ENCODE data around the gene ST8SIA4. TPM values are rescaled to one million over a fixed set of nuclear protein-coding genes. Genes with fewer than 3 reads are reported as not detected.

The ST8SIA4 gene
- total RNA-seq, 2 experiments from 2014 or later = 17.8 to 19.5 TPM

- ChIA-PET POLR2A (interaction anchor here (1.6 kb wide), 1 partner anchor 46 kb away, joined by 5 read pairs; no protein-coding TSS in a partner anchor), CTCF (no interaction called here)
- H3K9me3 Mint-ChIP-seq = no peaks in the 10 kb centered on the region
- no peaks in the 10 kb centered on the region for H3K27me3 Mint-ChIP-seq
- Histone ChIP-seq H3K36me3 (ENCODE audit: insufficient read depth, low read length) (peaks cover 8% of the 10 kb centered on the region), H3K4me1 (ENCODE audit: insufficient read depth, low read length) (no peaks in the 10 kb centered on the region), H3K27ac (ENCODE audit: low read depth in 1 of 2, low read length in 2 of 2) (no peak overlapping the region), H3K9me3 (ENCODE audit: control insufficient read depth in 1 of 2, insufficient read depth in 1 of 2, low read length in 2 of 2) (no peaks in the 10 kb centered on the region), H3K4me3 (ENCODE audit: low read length) (no peak overlapping the region), H3K27me3 (ENCODE audit: control insufficient read depth in 1 of 2, insufficient read depth in 2 of 2, low read length in 2 of 2) (no peaks in the 10 kb centered on the region)
- peak overlapping the region; percentile 63 for H3K27ac Mint-ChIP-seq
- no peak for TF ChIP-seq CTCF (IDR thresholded peaks at IDR 0.05)
- H3K4me3 Mint-ChIP-seq = peak overlapping the region; percentile 27
- H3K4me1 Mint-ChIP-seq (ENCODE audit: low read depth) = peaks cover 65% of the 10 kb centered on the region
- intact Hi-C loops (cut with DNase I, micrococcal nuclease) = no loop called here
- H3K36me3 Mint-ChIP-seq (ENCODE audit: low read depth) = peaks cover 45% of the 10 kb centered on the region
- DNase-seq (no peak), ATAC-seq (ENCODE audit: poor library complexity) (no peak)
Measured at GRCh38 chr5:100855295-100855694, 47.8 kb downstream of the ST8SIA4 start.

- Histone ChIP-seq H3K4me3 (ENCODE audit: low read length) (no peak overlapping the region), H3K9me3 (ENCODE audit: control insufficient read depth in 1 of 2, insufficient read depth in 1 of 2, low read length in 2 of 2) (no peaks in the 10 kb centered on the region), H3K36me3 (ENCODE audit: insufficient read depth, low read length) (peaks cover 11% of the 10 kb centered on the region), H3K27ac (ENCODE audit: low read depth in 1 of 2, low read length in 2 of 2) (no peak overlapping the region), H3K27me3 (ENCODE audit: control insufficient read depth in 1 of 2, insufficient read depth in 2 of 2, low read length in 2 of 2) (no peaks in the 10 kb centered on the region), H3K4me1 (ENCODE audit: insufficient read depth, low read length) (no peaks in the 10 kb centered on the region)
- Mint-ChIP-seq H3K27ac (peak overlapping the region; percentile 63), H3K4me3 (no peak overlapping the region), H3K27me3 (no peaks in the 10 kb centered on the region), H3K9me3 (no peaks in the 10 kb centered on the region), H3K4me1 (ENCODE audit: low read depth) (peaks cover 58% of the 10 kb centered on the region), H3K36me3 (ENCODE audit: low read depth) (peaks cover 40% of the 10 kb centered on the region)
- DNase-seq (no peak), ATAC-seq (ENCODE audit: poor library complexity) (no peak)
- POLR2A ChIA-PET = interaction anchor here (1.6 kb wide), 1 partner anchor 46 kb away, joined by 5 read pairs; no protein-coding TSS in a partner anchor
- intact Hi-C loops (cut with DNase I, micrococcal nuclease) = no loop called here
- TF ChIP-seq CTCF (IDR thresholded peaks at IDR 0.05) = no peak
- CTCF ChIA-PET = no interaction called here
Measured at GRCh38 chr5:100854591-100854990, 48.5 kb downstream of the ST8SIA4 start.

- intact Hi-C loops (cut with DNase I, micrococcal nuclease) = no loop called here
- ChIA-PET POLR2A (interaction anchor here (1.0 kb wide), 1 partner anchor 49 kb away, joined by 6 read pairs; the partner anchor contains the start of gene ST8SIA4), CTCF (no interaction called here)
- TF ChIP-seq CTCF (IDR thresholded peaks at IDR 0.05) = no peak
- H3K27ac Mint-ChIP-seq = peak overlapping the region; percentile 63
- Histone ChIP-seq H3K27ac (ENCODE audit: low read depth in 1 of 2, low read length in 2 of 2) (peak overlapping the region; percentile 19 to 50), H3K4me3 (ENCODE audit: low read length) (no peak overlapping the region), H3K36me3 (ENCODE audit: insufficient read depth, low read length) (peaks cover 16% of the 10 kb centered on the region), H3K27me3 (ENCODE audit: control insufficient read depth in 1 of 2, insufficient read depth in 2 of 2, low read length in 2 of 2) (no peaks in the 10 kb centered on the region), H3K9me3 (ENCODE audit: control insufficient read depth in 1 of 2, insufficient read depth in 1 of 2, low read length in 2 of 2) (no peaks in the 10 kb centered on the region), H3K4me1 (ENCODE audit: insufficient read depth, low read length) (no peaks in the 10 kb centered on the region)
- H3K4me1 Mint-ChIP-seq (ENCODE audit: low read depth) = peaks cover 47% of the 10 kb centered on the region
- H3K27me3 Mint-ChIP-seq = no peaks in the 10 kb centered on the region
- peaks cover 45% of the 10 kb centered on the region for H3K36me3 Mint-ChIP-seq (ENCODE audit: low read depth)
- H3K9me3 Mint-ChIP-seq = no peaks in the 10 kb centered on the region
- no peak for ATAC-seq (ENCODE audit: poor library complexity)
- no peak for DNase-seq
- H3K4me3 Mint-ChIP-seq = no peak overlapping the region
Measured at GRCh38 chr5:100853582-100853981, 49.5 kb downstream of the ST8SIA4 start.

All from CD4-positive, alpha-beta T cell (primary cell).